WTC11 (cell line): ENCODE measurements around the gene THEM5. TPM values are rescaled to one million over a fixed set of nuclear protein-coding genes. Genes with fewer than 3 reads are reported as not detected.
"Not testable (repeated sequence)": the region's sequence is repeated elsewhere in the genome, so short reads cannot be mapped to it uniquely, and the experiment has no call there.

ENCODE experiments used
- ATAC-seq: fragments of 200-7000 bp; cut with Tn5 transposase; 2 replicates; pipeline ENCODE4 v1.10.0; 2021; ENCODE audit warnings: mild to moderate bottlenecking, moderate library complexity
- CTCF ChIA-PET: fragments of 300-600 bp; sonication (Branson Sonifier 250); formaldehyde crosslinking; loops from one replicate; lab custom pipeline; 2021; ENCODE audit warnings: antibody characterized with exemption; lab: Charles Lee
- POLR2A ChIA-PET: fragments of 350-600 bp; sonication (Branson Sonifier 250); formaldehyde crosslinking; loops from one replicate; lab custom pipeline; 2021; ENCODE audit warnings: antibody characterized with exemption; lab: Charles Lee
- DNase-seq: peaks from one replicate; pipeline ENCODE4 v3.0.0; 2021; ENCODE audit warnings: low spot score
- H3K27ac Mint-ChIP-seq: 2 replicates; pipeline ENCODE4 v1.8.0; 2021; ENCODE audit warnings: mixed read lengths
- H3K27me3 Mint-ChIP-seq: 2 replicates; pipeline ENCODE4 v1.8.0; 2021; ENCODE audit warnings: low read depth, mild to moderate bottlenecking, moderate library complexity, mixed read lengths
- H3K36me3 Mint-ChIP-seq: 2 replicates; pipeline ENCODE4 v1.8.0; 2021; ENCODE audit warnings: mixed read lengths
- H3K4me1 Mint-ChIP-seq: 2 replicates; pipeline ENCODE4 v1.8.0; 2022; ENCODE audit warnings: mixed read lengths
- H3K4me3 Mint-ChIP-seq: 2 replicates; pipeline ENCODE4 v1.8.0; 2021; ENCODE audit warnings: mild to moderate bottlenecking, moderate library complexity, mixed read lengths
- H3K9me3 Mint-ChIP-seq: 2 replicates; pipeline ENCODE4 v1.8.0; 2021; ENCODE audit warnings: mixed read lengths
- ATF1 ChIP-seq: sonication (generic); formaldehyde crosslinking; IDR thresholded peaks from 2 replicates; pipeline ENCODE4 v1.8.1; 2023; ENCODE audit warnings: mild to moderate bottlenecking, moderate library complexity, missing genetic modification reagents
- GRHL2 ChIP-seq: fragments of 250-450 bp; sonication (Bioruptor Pico); IDR thresholded peaks from 2 replicates; pipeline ENCODE4 v1.8.0; 2022; ENCODE audit warnings: mild to moderate bottlenecking, moderate library complexity; ENCODE audit not compliant: insufficient replicate concordance, severe bottlenecking
- GTF2I ChIP-seq: fragments of 250-450 bp; sonication (Bioruptor Pico); conservative IDR thresholded peaks from 2 replicates; pipeline ENCODE4 v1.4.0; 2021; ENCODE audit warnings: mild to moderate bottlenecking
- IRF2 ChIP-seq: sonication (generic); formaldehyde crosslinking; IDR thresholded peaks from 2 replicates; pipeline ENCODE4 v1.8.0; 2022; ENCODE audit warnings: low read depth, missing genetic modification reagents, borderline replicate concordance
- NFE2L1 ChIP-seq: sonication (generic); formaldehyde crosslinking; IDR thresholded peaks from 2 replicates; pipeline ENCODE4 v1.8.1; 2023; ENCODE audit warnings: missing genetic modification reagents
- NR2C2 ChIP-seq: sonication (generic); formaldehyde crosslinking; IDR thresholded peaks from 2 replicates; pipeline ENCODE4 v1.8.0; 2022; ENCODE audit warnings: mild to moderate bottlenecking, missing genetic modification reagents
- RELA ChIP-seq: sonication (generic); formaldehyde crosslinking; IDR thresholded peaks from 2 replicates; pipeline ENCODE4 v1.8.1; 2022; ENCODE audit warnings: missing genetic modification reagents, mild to moderate bottlenecking, borderline replicate concordance
- TEAD1 ChIP-seq: sonication (generic); formaldehyde crosslinking; IDR thresholded peaks from 2 replicates; pipeline ENCODE4 v1.8.0; 2022; ENCODE audit warnings: mild to moderate bottlenecking, missing genetic modification reagents
- ZNF121 ChIP-seq: sonication (generic); formaldehyde crosslinking; IDR thresholded peaks from 2 replicates; pipeline ENCODE4 v1.8.0; 2023; ENCODE audit warnings: missing genetic modification reagents
- ZNF281 ChIP-seq: sonication (generic); formaldehyde crosslinking; IDR thresholded peaks from 2 replicates; pipeline ENCODE4 v1.8.0; 2023; ENCODE audit warnings: mild to moderate bottlenecking, missing genetic modification reagents
- ZNF416 ChIP-seq: fragments of 250-450 bp; sonication (Bioruptor Pico); IDR thresholded peaks from 2 replicates; pipeline ENCODE4 v1.9.0; 2021; ENCODE audit warnings: mild to moderate bottlenecking, inconsistent platforms
- total RNA-seq: library from RNA; stranded (reverse); gene quantifications from 3 replicates; pipeline ENCODE4 v1.2.3, GENCODE V29; 2021

The THEM5 gene
- total RNA-seq, 1 experiment from 2014 or later, result not detected

GRCh38 chr1:151858030-151858746 is 4.7 kb upstream of the THEM5 start:
- Mint-ChIP-seq H3K9me3 (no peaks in the 10 kb centered on the region), H3K27me3 (peaks cover 71% of the 10 kb centered on the region), H3K4me3 (no peak overlapping the region), H3K36me3 (no peaks in the 10 kb centered on the region), H3K27ac (no peak overlapping the region), H3K4me1 (peaks cover 21% of the 10 kb centered on the region)
- ChIA-PET POLR2A (no interaction called here), CTCF (interaction anchor here (2.0 kb wide), 1 partner anchor 146 kb away, joined by 5 read pairs; no protein-coding TSS in a partner anchor)
- DNase-seq (no peak), ATAC-seq (no peak)
- TF ChIP-seq NFE2L1 (CRISPR knock-in tag), result no peak
- TF ChIP-seq ZNF121, result no peak
- no peak for TF ChIP-seq RELA (CRISPR knock-in tag)
- no peak for TF ChIP-seq TEAD1

- ATAC-seq (no peak), DNase-seq (no peak)
- Mint-ChIP-seq H3K4me3 (no peak overlapping the region), H3K27me3 (peaks cover 56% of the 10 kb centered on the region), H3K27ac (no peak overlapping the region)
- POLR2A ChIA-PET, result no interaction called here
- TF ChIP-seq GRHL2 (CRISPR knock-in tag), result no peak
- no peak for TF ChIP-seq ATF1 (CRISPR knock-in tag)
- TF ChIP-seq, all 79 proteins: peak for 0
- Mint-ChIP-seq H3K36me3 (no peaks in the 10 kb centered on the region), H3K9me3 (no peaks in the 10 kb centered on the region), H3K4me1 (peaks cover 13% of the 10 kb centered on the region)
- CTCF ChIA-PET, result interaction anchor here (0.7 to 1.0 kb wide), 3 partner anchors 20 to 178 kb away, joined by 3 to 4 read pairs (median 3); no protein-coding TSS in a partner anchor
Observed at GRCh38 chr1:151855933-151856332, 2.4 kb upstream of the THEM5 start.

- peaks cover 54% of the 10 kb centered on the region for H3K27me3 Mint-ChIP-seq
- H3K4me3 Mint-ChIP-seq, ATAC-seq, H3K36me3 Mint-ChIP-seq, H3K4me1 Mint-ChIP-seq, DNase-seq, H3K27ac Mint-ChIP-seq, H3K9me3 Mint-ChIP-seq, POLR2A ChIA-PET: not testable (repeated sequence)
- CTCF ChIA-PET, result interaction anchor here (0.7 to 1.0 kb wide), 3 partner anchors 19 to 179 kb away, joined by 3 to 4 read pairs (median 3); no protein-coding TSS in a partner anchor
Observed at GRCh38 chr1:151855516-151855915, 2.0 kb upstream of the THEM5 start.

GRCh38 chr1:151854658-151855057 is 1.1 kb upstream of the THEM5 start:
- ChIA-PET POLR2A (no interaction called here), CTCF (interaction anchor here (1.7 kb wide), 1 partner anchor 15 kb away, joined by 4 read pairs; the partner anchor contains the start of gene C2CD4D)
- Mint-ChIP-seq H3K4me1 (no peaks in the 10 kb centered on the region), H3K27me3 (peaks cover 45% of the 10 kb centered on the region), H3K27ac (no peak overlapping the region), H3K36me3 (no peaks in the 10 kb centered on the region), H3K4me3 (no peak overlapping the region), H3K9me3 (no peaks in the 10 kb centered on the region)
- no peak for ATAC-seq
- no peak for DNase-seq
- no peak for TF ChIP-seq ZNF416 (CRISPR knock-in tag)

- Mint-ChIP-seq H3K27ac (no peak overlapping the region), H3K36me3 (no peaks in the 10 kb centered on the region), H3K9me3 (no peaks in the 10 kb centered on the region), H3K4me3 (no peak overlapping the region), H3K4me1 (no peaks in the 10 kb centered on the region), H3K27me3 (peaks cover 26% of the 10 kb centered on the region)
- DNase-seq, result no peak
- ATAC-seq, result no peak
- ChIA-PET POLR2A (no interaction called here), CTCF (no interaction called here)
- TF ChIP-seq GTF2I (CRISPR knock-in tag) (no peak), ZNF281 (no peak), IRF2 (CRISPR knock-in tag) (no peak), NR2C2 (CRISPR knock-in tag) (no peak)
Observed at GRCh38 chr1:151852733-151853132, 779 bp downstream of the THEM5 start.
